GM12892 (cell line): Measurements from ENCODE around the gene LHFPL5.

Source experiments
- POLR2A ChIP-seq: IDR thresholded peaks from 2 replicates; pipeline ENCODE4 v1.6.1; 2011; ENCODE audit warnings: low read depth, low read length, control low read depth
- POLR2AphosphoS5 ChIP-seq: IDR thresholded peaks from 2 replicates; pipeline ENCODE4 v1.6.1; 2011; ENCODE audit warnings: low read depth, low read length, control low read depth

DNA sequence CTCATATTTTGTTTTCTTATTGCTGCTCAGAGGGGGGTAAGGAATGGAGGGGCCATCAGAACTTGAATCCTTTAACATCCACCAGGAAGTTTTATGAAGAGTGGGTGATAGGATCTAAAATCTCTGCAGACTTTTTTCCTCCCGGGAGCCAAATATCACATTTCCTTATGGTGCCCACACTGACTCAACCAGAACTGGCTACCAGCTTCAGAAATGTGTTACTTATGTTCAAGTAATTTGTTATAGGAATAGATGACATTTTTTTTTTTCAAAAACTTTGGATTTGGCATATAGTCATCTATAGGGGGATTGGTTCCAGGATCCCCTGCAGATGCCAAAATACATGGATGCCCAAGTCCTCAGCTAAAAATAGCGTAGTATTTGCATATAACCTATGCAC is 18.4 kb downstream of the LHFPL5 start:
- no peak for TF ChIP-seq POLR2A
- no peak for TF ChIP-seq POLR2AphosphoS5
